ENCODE results near the gene TACC2.
"Not testable (repeated sequence)": the region's sequence is repeated elsewhere in the genome, so short reads cannot be mapped to it uniquely, and the experiment has no call there.

Gene TACC2

DNA sequence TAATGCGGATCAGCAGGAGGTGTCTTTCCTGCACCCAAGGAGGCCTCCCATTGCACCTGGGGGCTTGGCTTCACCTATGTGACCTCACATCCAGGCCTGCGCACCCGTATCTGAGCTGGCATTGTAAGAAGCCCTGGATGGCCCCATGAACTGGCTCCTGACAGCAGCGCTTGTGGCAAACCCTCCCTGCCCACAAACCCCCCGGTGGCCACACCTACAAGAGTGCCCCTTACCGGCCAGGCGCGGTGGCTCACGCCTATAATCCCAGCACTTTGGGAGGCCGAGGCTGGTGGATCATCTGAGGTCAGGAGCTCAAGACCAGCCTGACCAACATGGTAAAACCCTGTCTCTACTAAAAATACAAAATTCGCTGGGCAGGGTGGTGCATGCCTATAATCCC, 107.2 kb downstream of the TACC2 start:
- DNase-seq: not testable (repeated sequence)

DNA sequence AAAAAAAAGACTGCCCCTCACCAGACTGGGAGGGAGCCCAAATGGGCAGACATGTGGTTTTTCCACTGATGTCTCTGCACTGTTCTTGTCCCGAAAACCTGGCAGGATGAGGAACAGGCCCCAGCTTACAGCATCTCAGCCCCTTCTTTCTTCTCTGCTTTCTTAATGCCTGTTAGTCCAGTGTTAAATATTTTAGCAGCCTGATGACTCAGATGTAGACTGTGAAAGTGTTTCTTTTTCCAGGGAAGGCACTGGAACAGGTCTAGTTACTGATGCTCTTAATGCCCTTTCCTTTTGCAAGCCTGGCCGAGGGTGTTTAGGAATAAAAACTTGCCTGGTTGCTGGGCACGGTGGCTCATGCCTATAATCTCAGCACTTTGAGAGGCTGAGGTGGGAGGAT, 107.7 kb downstream of the TACC2 start:
- DNase-seq: no peak

DNA sequence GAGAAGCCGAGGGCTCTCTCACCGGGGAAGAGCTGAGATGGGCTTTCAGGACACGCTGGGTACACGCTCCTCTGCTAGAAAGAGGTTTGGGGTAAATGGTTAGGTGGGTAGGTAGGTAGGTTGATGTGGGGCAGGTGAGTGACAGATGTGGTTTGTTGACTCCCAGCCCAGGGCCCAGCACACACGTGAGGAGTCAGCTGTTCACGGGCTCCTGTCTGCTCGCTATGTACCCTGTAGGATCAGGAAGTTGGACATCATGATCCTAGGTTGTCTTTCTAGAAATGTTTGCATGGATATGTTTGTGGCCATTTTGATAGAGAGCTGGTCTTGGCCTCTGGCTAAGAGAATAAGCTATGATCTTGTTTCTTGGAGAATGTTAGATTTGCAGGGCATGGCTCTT, 109.0 kb downstream of the TACC2 start:
- no peak for DNase-seq

DNA sequence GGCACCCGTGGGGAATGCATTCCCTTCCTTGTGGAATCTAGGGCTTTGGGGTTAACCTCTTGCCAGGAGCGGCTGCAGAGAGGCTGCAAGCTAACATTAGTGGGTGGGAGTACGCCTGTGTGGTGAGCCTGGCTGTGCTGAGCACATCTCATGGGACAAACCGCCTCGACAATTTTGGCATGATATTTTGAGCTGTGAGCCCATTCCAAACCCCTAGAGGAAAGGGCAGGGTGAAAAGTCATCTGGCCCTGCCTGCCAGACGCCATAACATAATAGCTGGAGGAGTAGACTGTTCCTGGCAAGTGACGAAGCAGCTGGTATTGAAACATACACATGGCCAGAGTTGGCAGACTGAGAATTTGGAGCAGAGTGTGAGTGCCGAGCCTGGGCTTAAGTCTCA, 110.0 kb downstream of the TACC2 start:
- DNase-seq: no peak

DNA sequence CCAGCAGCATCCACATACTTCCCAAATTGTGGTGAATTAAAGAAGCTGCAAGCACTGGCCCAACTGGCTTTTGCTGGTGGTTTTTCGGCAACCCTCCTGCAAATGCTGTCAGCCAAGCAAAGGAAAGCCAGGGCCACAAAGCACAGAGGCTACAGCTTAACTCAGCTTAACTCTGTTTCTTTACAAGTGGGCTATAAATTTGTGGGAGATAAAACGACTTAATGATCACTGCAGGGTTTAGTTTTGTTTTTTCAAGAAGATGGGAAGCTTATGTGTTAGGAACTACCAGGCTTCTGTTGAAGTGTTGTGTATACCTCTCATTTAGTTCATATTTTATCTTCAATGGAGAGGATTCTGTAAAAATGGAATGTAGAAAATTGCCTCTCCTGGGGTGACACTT, 110.6 kb downstream of the TACC2 start:
- DNase-seq: no peak

DNA sequence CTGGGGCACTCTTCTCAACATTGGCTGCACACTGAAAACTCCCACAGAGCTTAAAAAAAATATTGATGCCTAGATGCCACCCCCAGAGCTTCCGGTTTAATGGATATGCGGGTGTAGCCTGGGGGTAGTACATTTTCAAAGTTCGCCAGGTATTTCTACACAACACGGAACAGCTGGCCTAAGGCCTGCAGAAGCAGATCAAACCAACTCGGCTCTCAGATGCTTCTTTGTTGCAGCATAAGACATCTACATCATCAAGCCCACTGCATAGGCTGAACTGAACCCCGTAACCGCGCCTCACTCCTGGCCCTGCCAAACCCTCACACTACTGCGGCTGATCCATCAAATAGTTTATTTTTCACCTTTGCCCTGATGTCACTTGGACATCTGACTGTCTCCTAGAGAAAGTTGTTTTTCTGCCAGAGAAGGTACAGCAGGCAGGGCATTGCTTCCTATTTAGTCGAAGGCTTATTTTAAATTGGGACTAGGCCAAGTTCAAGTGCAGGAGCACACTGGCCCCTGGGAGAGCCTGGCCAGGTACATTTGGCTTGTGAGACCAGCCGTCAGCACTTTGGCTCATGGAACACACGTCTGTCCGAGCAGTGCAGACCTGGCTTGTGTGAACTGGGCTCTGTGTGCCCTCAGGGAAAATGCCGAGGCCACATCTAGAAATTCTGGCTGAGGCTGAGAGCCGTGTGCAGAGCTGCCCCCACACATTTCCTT, 113.3 kb downstream of the TACC2 start:
- DNase-seq: no peak

DNA sequence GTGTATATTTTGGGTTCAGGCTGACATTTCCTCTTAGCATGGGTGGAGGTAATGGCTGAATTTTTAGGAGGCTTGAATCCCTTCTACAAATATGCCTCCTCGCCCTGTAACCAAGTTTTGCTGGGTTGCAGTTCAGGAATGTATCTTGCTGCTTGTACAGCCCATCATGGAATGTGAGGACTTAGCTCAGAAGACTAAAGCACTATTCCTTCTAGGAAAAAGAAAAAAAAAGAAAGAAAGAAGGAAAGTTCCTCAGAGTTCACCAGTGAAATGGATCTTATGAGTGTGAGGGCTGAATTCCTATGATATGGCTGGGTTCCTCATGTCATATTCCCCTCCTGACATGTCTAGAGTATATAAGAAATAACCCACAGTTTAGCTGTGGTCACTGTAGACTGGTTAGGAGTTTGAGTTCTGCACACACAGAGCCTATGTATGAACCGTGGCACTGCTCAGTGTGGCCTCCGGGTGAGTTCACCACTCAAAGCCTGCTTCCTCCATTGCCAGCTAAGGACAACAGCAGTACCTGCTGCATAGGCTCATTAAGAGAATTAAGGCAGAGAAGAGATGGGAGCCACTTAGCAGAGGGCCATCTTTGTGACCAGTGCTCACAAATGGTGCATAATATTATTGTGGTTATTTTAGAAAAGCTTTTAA, 114.0 kb downstream of the TACC2 start:
- no peak for DNase-seq

DNA sequence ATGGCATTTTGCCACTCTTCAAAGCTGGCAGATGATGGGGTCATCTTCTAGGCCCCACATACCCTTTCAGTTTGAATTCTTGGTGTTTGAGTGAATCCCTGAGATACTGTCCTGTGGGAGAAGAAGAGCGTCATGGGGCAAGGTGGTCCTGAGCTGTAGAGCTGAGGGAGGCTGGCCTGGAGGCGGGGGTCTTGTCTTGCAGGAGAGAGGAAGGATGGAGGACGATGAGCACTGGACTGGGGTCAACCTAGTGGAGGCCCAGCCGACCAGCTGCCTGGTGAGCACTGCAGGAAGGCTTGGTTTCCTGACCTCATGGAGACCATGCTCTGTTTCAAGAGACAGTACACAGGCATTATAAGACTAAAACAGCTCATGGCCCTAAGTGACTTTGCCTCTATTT, 114.6 kb downstream of the TACC2 start:
- no peak for DNase-seq

DNA sequence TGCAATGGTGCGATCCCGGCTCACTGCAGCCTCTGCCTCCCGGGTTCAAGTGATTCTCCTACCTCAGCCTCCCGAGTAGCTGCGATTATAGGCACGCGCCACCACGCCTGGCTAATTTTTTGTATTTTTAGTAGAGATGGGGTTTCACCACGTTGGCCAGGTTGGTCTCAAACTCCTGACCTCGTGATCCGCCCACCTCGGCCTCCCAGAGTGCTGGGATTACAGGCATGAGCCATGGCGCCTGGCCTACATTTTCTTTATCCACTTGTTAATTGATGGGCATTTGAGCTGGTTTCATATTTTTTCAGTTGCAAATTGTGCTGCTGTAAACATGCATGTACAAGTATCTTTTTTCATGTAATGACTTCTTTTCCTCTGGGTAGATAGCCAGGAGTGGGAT, 119.8 kb downstream of the TACC2 start:
- DNase-seq: not testable (repeated sequence)

DNA sequence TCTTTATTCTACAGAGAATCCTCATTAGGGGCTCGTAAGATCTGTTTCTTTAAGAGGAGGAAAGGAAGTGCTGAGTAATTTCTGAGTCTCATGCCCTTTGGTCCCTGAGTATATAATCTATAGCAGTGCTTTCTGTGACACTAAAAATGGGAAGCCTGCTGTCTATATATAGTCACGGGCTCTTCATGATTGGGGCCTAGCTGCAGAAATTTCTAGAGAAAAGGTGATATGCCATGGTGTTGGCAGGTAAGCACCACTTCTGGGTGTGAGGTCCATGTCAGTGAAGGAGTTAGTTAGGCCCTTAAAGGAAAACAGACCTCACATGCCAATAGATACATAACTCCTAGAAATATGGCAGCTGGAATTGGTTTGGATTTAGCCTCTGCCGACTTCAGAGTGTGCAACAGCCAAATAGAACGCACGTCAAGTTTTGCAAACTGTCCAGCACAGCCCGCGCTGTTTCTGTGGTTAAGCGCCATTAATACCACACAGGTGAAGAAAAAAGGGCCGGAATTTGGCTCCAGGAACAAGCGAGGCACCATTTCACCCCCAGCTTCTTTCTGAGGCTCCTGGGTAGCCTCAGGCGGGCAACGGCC, 123.2 kb downstream of the TACC2 start:
- no peak for DNase-seq

DNA sequence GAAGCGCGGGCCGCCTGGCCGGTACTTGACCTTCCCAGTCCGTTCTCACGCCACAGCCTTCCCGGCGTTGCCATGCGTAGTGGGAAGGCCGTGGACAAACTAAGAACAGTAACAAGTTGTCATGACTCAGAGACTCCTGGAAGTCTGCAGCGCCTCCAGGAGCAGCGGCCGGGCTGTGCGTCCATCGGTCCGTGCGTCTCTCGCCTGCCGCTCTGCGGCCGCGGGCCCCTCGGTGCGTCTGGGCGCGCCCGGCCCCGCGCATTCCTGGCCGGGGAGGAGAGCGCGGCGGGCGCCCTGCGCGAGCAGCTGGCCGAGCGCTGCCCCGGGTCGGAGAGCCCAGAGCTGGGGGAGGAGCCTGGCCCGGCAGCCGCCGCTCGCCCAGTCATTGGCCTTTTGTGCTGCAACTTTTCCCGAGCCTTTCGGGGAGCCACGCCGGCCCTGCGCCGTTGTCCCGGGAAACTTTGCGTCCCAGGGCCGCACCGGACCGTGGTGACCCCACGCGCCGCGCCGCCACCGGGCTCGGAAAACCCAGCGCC, 123.7 kb downstream of the TACC2 start:
- no peak for DNase-seq

DNA sequence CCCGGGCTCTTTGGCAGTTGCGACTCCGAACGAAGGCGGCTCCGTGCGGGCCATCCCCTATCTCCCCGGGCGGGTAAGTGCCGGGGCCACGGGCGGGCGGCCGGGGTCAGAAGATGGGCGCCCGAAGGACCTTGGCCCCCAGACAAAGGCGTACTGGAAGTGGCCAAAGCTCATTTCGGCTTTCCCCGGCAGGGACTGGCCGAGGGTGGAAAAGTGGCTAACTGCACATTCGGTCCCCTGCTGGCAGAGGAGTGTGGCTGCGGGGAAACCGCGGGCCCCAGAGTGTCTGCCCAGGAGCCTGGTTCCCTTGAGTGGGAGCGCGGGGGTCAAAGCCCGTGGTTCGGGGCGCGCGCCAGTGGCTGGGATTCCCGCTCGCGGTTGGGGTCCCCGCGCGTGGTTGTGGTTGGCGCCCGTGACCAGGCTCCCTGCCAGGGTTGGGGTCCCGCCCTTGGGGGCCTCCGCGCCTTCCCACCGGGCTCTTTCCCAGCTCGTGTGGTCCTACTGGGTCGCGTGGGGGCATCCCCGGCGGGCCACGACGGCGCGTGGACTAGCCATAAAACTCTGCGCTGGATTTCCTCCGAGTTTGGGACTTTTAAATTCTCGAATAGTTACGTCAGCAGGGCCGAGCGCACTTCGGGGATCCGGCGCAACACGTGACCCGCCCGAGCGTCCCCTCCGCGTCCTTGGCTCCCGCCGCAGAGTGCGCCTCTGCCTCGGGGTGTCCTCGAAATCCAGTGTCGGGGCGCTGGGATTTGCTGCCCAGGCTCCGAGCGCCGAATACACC, 124.4 kb downstream of the TACC2 start:
- DNase-seq: no peak

DNA sequence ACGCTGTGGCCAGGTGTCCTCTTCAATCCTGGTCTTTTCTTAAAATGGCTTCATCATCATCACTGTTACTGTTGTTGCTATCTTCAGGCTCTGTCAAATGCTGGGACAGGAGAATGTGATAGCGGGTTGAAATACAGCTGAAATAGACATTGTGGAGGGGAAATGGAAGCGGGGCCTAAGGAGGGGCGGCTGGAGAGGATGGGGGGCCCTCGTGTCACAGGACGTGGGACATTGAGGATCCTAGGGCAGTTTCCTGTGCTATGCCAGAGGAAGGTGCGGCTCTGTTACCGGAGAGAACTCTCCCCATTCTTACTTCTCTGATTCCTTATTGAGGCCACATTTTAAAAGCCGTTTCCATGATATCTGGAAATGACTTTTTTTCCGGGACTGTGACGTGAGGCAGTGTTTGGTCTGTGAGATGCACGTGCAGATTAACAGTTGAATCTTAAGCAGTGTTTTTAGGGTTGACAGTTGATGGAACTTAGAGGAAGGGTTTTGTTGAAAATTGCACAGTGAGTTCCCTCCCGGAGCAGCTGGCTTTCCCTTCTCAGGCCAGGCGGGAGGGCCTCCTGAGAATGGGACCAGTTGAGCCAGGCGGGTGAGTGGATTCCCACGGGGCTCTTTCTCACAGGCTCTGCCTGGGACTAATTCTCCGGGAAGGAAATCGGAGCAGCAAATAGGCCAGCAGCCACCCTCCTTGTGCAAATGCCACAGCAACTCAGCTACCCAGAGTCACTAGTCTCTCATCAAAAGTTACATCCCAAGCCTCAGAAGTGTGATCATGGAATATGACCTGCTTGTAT, 125.2 kb downstream of the TACC2 start:
- DNase-seq: no peak

DNA sequence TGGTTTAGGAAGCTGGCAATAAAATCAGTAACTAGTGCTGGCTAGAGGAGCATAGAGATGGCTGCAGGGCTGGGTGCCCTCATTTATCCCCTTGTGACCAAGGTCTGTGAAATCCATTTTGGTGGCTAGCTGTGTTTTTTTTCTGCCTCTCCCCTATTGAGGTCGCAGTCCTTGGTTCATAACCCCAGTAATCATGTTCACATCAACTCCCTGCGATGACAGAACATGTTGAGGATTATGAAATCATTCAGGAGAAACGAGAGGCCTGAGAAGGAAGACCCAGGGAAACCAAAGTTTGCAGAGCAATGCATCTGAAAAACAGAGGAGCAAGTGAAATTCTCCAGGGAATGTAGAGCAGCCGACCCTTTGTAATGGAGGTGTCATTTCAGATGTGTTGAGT, 126.9 kb downstream of the TACC2 start:
- DNase-seq: no peak

DNA sequence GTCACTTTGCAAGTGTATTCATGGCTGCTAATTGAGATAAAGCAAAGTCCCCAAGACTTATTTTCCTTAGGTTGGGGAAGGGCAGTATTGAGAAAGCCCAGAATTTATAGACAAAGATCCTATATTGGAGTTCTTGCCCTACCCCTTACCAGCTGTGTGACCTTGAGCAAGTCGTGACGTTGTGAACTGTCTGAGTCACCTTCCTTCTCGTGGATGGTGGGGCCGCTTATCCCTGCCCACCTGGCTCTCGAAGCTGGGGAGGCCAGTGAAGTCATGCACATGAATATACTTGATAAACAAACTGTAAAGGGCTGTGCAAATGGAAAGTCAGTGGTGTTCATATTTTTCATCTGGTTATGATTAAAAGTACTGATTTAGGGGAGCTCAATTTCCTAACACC, 127.4 kb downstream of the TACC2 start:
- no peak for DNase-seq

DNA sequence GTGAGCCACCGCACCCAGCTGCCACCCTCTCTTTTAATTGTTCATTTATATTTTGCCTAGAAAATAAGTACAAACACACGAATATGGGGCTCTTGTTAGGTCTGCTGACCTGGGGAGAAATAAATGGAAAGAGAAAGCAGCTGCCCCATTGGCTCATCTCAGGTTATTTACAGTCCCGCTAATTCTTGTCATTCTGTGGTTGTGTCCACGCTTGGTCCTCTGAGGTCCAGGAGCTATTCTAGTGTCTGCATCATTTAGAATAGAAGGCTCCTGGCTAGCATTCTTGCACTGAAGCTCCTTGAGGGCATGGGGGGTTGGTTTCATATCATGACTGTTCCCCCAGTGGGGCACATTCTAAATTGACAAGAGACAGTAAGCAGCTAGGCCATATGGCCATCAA, 128.5 kb downstream of the TACC2 start:
- DNase-seq: no peak

DNA sequence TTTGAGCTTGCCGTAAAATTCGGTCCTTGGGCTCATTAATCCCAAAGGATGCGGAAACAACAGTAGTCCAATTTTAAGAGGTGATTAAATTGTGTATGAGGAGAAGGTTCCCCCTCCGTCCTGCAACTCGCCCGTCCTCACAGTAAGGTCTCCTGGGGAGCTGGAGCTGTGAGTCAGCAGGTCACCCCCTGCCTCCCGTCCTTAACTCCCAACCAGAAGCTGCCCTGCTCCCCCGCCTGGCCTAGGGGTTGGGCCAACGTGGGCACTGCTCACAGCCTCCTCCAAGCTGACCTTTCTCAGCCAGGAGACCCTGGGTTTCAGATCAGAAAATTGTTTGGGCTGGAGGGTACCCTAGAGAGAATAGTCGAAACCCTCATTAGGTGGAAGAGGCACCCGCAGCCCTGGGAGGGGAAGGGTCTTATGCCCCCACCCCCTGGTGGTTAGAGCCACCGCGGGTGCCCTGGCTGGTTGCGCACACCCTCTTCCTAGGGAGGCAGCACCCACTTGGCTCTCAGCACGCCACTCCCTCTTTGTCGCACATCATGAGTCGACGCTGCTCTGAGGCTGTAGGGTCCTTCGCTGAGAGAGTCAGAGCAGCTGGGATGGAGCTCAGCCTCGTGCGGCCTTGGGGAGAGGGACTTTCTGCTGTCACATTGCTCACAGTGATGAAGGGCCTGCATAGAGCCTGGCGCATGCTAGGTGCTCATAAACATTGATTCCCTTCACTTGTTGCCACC, 131.2 kb downstream of the TACC2 start:
- no peak for DNase-seq

DNA sequence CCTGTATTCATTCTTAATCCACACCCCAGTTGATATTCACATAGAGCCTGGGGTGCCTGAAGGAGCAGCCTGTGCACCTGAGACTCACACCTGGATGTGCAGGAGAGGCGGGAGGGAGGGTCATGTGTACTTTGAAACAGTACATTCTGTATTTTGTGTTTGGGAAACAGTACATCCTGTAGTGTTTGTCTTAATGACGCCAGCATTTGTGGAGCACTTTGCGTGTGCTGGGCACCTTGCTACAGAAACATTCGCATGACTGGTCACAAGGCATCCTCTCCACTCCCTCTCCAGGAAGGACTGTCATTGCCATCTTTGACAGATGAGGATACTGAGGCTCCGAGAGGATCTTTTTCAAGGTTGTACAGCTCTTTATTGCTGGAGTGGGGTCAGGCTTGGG, 132.1 kb downstream of the TACC2 start:
- no peak for DNase-seq

DNA sequence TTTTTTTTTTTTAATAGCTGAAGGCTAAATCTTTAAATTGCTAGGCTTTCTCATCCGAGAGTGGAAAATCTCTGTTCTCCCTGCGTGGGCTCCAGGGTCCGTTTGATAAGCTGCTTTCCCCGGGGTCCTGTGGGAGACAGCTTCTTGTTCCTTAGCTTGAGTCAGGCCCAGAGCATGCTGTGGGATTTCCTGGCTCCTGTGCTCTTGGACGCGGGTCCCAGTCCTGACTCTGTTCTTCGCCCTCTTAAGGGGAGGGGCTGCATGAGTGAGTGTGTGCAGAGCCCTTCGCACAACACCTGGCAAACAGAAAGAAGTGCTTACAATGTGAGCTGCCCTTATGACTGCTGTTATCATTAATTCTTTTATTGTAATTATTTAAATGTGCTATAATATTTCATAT, 133.5 kb downstream of the TACC2 start:
- DNase-seq: no peak

DNA sequence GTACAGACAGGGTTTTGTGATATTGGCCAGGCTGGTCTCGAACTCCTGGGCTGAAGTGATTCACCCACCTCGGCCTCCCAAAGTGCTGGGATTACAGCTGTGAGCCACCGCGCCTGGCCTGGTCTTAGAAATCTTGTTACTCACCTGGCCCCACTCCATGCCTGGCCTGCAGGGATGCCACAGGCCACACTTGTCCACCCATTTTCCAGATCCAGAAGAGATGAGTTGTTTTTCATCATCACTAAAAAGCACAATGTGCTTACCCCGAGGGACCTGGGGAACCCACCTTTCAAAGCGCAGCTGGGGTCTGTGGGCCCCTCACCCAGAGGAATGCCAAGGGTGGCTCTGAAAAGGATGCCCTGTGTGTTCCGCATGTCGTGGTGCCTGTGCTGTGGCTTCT, 134.2 kb downstream of the TACC2 start:
- DNase-seq: no peak

DNA sequence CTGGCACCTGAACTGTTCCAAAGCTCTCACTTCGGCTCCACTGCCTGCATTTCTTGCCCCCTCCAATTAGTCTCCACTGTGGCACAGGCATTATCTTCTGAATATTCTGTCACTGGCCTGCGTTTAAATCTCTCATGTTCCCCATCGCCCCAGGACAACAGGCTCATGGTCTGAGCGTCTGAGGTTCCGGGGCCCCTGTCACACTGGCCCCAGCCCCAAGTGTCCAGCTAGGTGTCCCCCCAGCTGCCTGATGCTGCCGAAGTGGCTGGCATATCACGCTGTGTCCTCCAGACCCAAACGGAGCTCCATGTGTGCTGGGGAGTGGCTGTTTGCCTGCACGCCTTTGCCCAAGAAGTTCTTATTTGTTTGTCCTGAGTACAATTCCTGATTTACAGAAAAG, 135.4 kb downstream of the TACC2 start:
- no peak for DNase-seq

DNA sequence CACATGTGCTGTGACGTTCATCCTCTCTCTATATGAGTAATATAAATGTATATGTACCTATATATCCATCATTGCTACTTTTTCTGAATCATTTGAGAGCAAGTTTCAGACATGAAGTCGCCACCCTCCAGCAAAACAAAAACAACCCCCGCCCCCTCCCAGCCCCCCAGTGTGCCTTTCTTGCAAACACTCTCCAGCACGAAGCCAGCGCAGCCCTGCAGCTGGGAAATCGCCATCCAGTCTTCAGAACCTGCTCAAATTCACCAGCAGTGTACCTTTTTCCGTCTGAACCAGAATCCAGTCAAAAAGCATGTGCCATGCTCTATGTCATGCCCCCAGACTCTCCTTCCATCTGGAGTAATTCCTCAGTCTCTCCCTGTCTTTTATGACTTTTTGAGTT, 135.8 kb downstream of the TACC2 start:
- no peak for DNase-seq
